HG03575 (cell line): ENCODE measurements around the gene SCFD2.
"Not testable (repeated sequence)": the region's sequence is repeated elsewhere in the genome, so short reads cannot be mapped to it uniquely, and the experiment has no call there.

Source experiments
- ATAC-seq: cut with Tn5 transposase; IDR thresholded peaks from one replicate; pipeline ENCODE4 v1.9.1; 2021; ENCODE audit not compliant: unreplicated experiment, insufficient number of reproducible peaks, low FRiP score; ENCODE audit errors: extremely low read depth

SCFD2 gene

DNA sequence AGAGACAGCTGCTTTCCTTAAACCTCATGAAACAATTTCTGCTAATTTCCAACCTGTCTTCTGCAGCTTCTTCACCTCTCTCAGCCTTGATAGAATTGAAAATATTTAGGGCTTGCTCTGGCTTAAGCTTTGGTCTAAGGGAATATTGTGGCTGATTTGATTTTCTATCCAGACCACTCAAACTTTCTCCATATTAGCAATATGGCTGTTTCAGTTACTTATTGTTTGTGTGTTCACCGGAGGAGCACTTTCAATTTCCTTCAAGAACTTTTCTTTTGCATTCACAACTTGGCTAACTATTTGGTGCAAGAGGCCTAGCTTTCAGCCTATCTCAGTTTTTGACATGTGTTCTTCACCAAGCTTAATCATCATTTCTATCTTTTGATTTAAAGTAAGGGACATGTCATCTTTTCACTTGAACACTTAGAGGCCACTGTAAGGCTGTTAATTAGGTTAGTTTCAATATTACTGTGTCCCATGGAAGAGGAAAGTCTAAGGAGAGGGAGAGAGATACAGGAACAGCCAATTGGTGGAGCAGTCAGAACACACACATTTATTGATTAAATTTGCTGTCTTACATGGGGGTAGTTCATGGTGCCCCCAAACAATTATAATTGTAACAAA lies 290.6 kb downstream of the SCFD2 start:
- no peak for ATAC-seq

DNA sequence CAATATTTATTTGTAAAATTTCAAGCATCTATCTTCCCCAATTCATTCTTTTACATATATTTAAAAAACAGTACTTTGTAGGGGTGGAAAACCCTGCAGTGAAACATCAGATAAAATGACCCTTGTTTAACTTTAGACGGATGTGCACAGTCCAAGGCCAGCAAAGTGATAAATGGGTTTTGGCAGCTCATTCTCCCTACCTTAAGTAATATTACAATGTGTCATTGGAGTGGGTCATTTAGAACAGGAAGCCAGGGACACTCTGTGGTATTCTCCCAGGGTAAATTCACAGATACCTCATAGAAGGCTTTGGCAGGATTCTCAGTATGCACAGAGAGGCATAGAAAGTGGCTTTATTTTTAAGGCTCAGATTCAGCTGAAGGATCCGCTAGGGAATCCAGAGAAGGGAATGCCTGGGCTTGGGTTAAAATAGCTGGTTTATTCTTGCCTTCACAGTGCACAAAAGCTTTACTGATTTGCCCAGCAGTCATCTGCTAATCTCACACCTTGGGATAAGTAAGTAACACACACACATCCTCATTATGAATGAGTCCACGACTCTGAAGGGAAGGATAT lies 297.0 kb downstream of the SCFD2 start:
- ATAC-seq, result no peak

DNA sequence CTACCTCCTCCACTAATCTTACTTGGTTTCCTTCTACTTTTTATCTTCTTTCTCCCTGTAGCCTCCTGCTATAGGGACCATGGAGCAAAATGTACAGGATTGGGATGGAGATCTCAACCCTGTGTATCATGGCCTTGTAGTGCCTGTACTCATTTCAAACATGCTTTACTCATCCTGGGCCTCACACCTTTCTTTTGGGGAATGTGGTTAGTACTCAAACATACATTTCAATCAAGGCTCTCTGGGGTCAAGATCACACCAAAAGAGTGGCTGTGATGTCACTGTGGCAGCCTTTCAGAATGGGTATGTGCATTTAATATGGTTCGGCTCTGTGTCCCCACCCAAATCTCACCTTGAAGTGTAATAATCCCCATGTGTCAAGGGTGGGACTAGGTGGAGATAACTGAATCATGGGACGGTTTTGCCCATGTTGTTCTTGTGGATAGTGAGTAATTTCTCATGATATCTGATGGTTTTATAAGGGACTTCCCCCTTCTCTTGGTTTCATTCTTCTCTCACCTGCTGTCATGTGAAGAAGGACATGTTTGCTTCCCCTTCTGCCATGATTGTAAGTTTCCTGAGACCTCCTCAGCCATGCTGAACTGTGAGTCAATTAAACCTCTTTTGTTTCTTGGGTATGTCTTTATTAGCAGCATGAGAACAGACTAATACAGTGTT lies 298.6 kb downstream of the SCFD2 start:
- no peak for ATAC-seq

DNA sequence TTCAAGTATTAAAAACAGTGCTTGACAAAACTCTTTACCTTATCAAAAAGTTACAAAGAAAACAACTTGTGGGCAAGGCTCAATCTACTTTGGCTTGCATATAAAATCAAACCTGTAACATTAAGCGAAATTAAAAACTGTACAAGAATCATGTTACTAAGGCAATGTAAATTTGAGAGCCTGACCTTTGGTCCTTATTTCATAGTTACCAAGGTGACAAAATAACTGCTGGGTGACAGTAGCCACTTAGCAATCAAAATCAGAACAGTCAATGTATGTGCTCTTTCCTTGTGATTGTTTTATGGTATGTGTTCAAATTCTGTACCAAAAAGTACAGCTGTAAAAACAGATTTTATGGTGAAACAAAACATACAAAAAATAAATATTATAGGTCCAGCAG lies 299.7 kb downstream of the SCFD2 start:
- ATAC-seq, result no peak

DNA sequence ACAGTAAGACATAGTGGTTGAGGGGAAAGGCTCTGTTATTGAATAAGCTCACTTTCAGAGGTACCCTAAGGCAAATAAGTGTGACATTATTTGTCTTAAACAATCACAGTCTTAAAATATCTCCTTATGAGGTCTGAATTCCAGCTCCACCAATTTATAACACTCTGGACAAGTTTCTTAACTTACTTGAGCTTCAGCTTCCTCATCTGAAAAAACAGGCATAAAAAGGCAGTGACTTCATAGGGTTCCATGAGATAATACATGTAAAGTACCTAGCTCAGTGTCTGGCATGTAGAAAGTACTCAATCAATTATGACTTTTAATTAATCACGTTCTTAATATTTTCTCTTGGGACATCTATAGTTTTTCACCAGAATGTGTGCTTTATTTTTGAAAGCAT lies 301.3 kb downstream of the SCFD2 start:
- ATAC-seq, result no peak

DNA sequence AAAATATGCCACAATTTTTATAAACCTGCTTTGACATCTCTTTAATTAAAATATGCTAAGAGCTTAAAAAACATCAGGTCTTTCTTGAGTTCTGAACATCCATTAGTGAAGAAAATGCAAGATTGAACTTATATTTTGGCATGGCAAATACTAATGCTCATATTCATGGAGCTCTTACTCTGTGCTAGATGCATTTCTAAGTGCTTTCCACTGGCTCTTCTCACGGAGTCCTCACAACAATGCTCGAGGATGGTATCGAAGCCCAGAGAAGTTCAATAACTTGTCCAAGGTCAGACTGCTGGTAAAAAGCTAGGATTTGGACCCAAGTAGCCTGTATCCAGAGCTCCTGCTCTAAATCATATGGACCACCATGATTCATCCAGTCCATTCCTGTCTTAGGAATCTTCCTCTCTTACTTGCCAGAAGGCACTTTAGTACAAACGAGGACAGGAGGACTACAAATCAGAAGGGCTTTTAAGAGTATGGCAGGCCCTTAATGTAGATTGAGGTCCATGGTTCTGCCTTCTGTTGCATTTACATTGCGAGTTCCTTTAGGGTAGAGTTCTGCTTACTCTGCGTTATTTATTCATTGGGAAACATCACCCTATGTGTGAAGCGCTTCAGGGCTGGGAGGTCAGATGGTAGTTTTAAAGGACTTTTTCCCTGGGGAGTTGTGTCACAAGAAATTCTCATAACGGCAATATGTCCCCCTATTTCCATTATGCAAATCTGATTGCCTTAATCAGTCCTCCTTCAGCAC lies 304.6 kb downstream of the SCFD2 start:
- no peak for ATAC-seq

DNA sequence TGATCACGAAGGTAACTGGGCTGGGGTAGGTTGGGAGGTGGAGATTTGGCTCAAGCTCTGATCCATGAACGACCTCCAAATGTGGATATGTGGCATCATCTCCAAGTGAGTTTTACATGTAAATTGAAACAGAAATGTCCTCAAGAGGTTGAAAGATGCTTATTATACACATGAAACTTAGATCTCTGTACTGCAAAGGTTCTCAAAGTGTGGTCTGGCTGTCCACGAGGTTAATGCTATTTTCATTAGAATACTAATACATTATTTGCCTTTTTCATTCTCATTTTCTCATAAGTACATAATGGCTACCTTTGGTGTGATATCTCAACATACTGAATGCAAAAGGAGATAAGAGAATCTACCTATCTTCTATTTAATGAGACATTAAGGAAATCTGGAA lies 305.6 kb downstream of the SCFD2 start:
- no peak for ATAC-seq

DNA sequence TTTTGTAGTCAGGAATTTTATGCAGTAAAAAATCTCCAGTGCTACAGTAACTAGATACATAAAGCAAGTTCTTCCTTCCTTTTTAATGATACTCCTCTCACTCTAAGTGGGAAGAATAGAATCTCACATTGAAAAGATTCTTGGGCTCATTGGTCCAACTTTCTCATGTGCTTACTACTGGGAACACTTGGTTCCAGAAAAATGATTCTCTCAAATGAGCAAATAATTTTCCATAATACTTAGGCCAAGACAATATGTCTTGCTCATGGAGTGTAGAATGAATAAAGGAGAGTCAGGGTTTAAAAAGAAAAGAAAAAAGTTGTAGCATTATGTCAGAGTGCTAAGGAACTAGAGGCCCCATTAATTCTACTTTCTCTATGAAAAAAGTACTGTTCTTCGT lies 306.0 kb downstream of the SCFD2 start:
- no peak for ATAC-seq

DNA sequence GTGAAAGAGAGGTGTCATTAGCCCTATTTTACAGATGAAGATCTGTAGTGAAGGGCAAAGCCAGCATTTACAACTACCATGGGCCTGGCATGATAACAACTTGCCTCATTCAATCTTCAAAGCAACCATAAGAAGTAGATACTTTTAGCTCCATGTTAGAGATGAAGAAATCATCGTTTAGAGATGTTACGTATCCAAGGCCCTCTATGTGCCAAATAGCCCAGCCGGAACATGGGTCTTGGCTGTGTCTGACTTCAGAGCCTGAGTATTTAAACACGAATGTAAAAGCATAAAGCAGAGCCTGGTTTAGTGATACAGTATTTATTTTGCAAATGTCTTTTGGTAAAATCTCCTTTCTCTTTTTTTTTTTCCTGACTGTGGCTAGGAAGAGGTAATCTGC lies 306.6 kb downstream of the SCFD2 start:
- ATAC-seq, result no peak

DNA sequence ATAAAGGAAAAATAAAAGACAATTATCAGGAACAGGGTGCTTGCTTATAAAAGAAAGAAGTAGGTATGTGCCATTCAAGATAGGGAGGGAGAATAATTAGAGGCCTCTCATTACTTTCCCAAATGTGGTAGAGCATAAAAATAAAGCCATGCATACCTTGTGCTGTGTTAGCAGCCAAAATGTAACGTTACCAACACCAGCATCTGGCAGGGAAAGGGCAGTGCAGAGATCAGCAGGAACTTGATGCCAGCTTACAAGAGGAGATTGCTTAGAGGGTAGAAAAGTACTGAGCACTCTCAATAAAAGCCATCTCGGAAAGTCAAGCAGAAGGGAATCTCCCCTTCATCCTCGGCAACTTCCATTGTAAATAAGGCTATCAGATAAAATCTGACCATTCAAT lies 308.2 kb downstream of the SCFD2 start:
- ATAC-seq, result no peak

DNA sequence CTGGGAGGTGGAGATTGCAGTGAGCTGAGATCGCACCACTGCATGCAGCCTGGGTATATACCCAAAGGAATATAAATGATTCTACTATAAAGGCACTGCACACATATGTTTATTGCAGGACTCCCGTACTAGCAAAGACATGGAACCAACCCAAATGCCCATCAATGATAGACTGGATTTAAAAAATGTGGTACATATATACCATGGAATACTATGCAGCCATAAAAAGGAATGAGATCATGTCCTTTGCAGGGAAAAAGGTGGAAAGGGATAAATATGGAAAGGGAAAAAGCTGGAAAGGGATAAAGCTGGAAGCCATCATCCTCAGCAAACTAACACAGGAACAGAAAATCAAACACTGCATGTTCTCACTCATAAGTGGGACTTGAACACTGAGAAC lies 308.8 kb downstream of the SCFD2 start:
- not testable (repeated sequence) for ATAC-seq

DNA sequence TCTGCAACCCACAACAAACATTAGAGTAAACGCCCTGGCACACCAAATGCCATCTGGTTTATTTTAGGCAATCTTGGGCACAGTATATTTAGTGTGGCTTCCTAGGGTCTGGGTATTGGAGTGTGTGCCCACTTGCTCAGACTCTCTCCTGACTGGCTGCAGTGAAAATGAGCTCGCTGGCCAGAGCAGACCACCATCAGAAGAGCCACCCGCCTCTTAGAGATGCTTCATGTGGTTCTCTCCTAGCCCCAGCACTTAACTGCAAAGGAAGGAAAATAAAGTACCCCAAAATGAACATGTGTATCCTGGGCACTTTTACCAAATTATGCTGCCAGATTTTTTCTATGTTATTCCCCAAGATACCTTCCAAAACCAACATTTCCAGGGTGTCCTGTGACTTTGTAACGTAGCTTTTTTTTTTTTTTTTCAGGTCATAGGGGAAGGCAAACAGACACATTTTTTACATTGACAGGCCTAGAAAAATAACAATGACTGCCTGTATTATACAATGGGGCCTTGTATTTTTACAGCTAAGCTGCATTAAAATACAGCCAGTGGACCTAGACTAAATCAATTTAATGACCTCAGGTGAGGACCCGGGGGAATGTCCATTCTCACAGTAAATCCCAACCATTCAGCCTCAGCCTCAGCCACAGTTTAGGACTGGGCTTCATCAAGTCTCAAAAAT lies 310.0 kb downstream of the SCFD2 start:
- no peak for ATAC-seq

DNA sequence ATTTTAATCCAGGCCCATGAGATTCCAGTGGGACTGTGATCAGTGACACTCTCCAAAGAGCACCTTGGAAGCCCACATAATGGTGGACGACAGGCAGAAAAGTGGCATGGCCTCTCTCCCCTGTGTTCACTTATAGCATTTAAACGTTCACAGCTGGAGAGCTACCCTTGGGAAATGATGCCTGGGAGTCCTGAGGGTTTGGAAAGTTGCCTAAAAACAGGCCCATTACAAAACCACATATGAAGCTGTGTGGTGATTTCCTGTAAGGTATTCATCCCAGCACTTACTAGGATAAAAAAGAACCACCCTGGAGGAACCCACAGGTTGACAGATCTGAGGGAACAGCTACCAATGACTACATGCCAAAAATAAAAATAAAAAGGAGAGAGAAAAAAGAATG lies 310.6 kb downstream of the SCFD2 start:
- no peak for ATAC-seq

DNA sequence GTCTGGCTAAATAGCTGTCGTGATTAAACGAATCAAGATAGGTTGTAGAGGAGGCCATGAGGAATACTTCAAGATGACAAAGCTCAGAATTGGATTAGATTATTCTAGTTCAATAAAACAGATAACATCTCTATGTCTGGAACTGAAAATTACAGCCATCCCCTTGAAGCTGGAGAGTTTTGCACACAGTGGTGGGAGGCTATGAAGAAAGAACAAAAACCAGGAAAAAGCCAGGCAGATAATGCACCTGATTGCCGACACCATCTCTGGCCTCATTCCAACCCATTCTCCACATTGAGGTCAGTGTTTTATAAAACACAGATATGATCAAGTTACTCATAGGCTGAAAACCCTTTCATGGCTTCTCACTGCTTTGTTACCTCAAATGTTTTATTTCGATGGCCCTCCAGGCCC lies 315.5 kb downstream of the SCFD2 start:
- ATAC-seq, result no peak

DNA sequence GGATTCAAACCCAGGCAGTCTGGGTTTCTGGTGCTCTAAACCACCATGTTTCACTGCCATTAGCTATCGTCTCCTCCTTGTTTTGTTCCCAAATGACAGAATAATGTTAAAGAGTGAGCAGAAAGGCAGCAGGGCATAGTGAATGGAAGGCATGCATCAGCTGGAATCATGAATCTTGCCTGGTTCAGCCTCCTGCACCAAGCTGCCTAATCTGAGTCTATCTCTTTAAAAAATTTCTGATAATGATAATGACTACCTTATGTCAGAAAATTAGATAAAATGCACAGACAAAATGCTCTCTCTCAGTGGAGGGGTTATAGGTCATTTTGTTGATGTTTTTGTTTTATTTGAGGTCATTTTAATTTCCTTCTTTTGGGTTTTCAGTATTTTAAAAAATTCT lies 316.3 kb downstream of the SCFD2 start:
- no peak for ATAC-seq

DNA sequence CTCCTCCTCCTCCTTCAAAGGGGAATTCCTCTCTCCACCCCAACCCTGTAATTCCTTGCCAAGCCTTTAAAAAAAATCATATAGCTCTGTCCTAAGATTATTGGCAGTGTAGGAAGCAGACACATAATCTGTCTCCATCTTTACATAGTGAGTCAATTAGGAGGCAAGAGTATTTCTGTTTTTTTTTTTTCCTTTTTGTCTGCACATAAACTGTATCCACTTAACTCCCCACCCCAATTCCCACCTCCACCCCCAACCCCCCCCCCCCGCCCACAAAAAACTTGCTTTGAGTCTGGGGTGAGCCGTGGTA lies 321.3 kb downstream of the SCFD2 start:
- no peak for ATAC-seq

DNA sequence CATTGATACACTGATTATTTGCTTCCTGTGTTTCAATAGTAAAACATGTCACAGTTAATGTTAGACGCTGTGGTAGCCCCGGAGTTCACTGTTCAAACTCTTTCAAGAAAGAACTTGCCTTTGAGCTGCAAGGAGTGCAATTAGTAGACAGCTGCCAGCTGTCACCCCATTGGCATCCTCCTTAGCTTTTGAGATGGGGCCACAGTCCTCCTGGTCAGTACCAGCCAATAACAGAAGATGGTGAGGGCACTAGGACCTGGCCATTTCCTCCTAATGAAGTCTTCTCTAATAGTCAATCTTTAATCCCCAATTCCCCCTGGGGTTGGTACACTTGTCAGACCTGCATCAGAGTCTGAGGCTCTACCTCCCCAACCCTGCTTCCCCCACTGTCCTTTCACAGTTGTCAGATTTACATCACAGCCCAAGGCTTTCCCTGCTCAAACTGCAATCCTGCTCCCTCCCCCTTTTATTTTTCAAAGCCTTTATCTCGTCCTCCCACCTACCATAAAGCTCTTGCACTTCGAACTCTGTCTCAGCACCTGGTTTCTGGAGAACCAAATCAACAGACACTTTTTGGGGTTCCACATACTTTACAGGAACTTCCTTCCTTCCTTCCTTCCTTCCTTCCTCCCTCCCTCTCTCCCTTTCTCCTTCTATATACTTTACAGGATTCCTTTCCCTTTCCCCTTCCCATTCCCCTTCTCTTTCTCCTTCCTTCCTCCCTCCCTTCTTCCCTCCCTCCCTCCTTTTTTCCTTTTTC lies 321.8 kb downstream of the SCFD2 start:
- no peak for ATAC-seq

DNA sequence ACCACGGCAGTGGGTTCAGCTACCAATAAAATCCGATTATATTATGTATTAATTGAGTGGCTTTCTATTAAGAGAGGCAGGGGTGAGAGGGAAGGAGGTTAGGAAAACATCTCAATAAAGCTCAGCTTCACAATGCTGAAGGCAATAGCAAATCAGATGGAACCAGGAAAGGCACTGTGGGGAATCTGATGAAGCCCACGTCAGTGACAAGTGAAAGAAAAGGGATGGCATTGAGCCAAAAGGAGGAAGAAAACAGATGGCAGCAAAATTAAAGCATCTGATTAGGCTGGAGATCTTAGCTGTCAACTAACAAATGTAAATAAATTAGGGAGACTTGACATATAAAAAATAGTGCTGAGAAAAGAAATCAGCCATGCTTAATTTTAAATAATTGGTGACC lies 322.8 kb downstream of the SCFD2 start:
- ATAC-seq, result no peak

DNA sequence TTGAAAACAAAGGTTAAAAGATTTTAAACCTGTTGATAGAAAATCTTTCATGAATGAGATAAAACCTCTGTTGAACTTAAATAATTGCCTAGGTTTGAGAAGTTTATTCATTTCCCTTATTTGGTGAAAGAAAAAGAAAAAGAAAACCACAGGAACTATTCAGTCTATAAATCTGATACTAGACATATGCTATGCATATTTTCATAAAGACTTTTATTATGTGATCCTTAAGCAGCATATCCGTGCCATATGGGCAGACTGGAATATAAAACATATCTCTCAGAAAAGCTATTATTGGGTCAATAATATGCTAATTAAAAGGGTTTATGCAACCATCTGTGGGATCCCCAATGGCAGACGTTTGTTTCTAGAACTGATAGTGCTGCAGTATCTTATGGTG lies 325.0 kb downstream of the SCFD2 start:
- no peak for ATAC-seq
